ENCODE results near the gene PTPRE.

The PTPRE gene

DNA sequence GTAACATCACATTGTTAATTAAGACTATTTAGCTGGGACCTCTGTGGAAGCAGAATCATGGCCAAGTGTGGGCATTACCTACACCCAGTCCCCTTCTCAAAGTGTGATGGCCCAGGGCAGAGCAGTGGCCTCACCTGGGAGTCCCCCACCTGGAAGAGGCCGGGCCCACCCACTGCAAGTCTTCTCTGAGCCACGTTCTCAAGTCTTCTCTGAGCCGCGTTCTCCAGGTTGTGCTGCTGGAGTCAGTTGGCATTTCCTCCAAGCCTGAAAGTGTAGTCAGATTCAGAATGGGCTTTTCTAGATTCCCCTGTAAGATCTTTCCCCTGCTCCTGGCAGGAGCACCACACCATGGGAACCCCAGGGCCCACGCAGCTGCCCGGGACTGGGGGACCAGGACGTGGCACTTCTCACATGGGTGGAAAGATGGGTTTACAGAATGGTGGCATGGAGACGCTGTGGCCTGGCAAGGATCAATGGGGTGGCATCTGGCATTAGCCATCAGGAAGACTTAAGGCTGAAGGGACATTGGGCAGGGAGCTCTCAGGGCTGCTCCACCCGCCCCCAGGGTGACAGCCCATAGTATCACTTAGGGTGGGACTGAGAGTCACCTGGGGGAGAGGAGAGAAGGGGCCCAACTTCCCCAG, 151.3 kb downstream of the PTPRE start:
- Histone ChIP-seq H3K4me1 (ENCODE audit: control insufficient read depth, insufficient read depth, low read length) (no peaks in the 10 kb centered on the region), H3K9ac (ENCODE audit: low read length) (no peak overlapping the region), H3K36me3 (ENCODE audit: control insufficient read depth, insufficient read depth, low read length) (peaks cover 3% of the 10 kb centered on the region), H3K4me3 (ENCODE audit: low read length) (no peak overlapping the region), H3K27me3 (ENCODE audit: control insufficient read depth, insufficient read depth, low read length) (no peaks in the 10 kb centered on the region), H3K27ac (ENCODE audit: low read depth, low read length) (no peak overlapping the region)

DNA sequence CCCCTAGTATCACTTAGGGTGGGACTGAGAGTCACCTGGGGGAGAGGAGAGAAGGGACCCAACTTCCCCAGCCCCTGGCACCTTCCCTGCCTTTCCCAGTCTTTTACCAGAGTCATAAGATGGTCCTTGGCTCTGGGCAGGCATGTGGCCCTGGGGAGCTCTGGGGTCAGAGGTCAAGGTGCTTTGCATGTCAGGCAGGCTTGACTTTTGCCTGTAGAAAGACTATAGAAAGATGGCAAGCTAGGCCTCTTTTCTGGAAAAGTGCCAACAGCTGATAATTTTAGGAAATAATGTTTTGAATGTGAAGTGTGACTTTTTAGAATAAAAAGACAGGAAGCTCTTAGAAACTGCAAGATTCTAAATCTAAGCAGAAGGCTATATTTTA, 151.8 kb downstream of the PTPRE start:
- no peak overlapping the region for H3K27ac ChIP-seq (ENCODE audit: low read depth, low read length)
- peaks cover 3% of the 10 kb centered on the region for H3K36me3 ChIP-seq (ENCODE audit: control insufficient read depth, insufficient read depth, low read length)
- H3K9ac ChIP-seq (ENCODE audit: low read length), result no peak overlapping the region
- H3K4me3 ChIP-seq (ENCODE audit: low read length), result no peak overlapping the region
- H3K27me3 ChIP-seq (ENCODE audit: control insufficient read depth, insufficient read depth, low read length), result no peaks in the 10 kb centered on the region
- no peaks in the 10 kb centered on the region for H3K4me1 ChIP-seq (ENCODE audit: control insufficient read depth, insufficient read depth, low read length)

DNA sequence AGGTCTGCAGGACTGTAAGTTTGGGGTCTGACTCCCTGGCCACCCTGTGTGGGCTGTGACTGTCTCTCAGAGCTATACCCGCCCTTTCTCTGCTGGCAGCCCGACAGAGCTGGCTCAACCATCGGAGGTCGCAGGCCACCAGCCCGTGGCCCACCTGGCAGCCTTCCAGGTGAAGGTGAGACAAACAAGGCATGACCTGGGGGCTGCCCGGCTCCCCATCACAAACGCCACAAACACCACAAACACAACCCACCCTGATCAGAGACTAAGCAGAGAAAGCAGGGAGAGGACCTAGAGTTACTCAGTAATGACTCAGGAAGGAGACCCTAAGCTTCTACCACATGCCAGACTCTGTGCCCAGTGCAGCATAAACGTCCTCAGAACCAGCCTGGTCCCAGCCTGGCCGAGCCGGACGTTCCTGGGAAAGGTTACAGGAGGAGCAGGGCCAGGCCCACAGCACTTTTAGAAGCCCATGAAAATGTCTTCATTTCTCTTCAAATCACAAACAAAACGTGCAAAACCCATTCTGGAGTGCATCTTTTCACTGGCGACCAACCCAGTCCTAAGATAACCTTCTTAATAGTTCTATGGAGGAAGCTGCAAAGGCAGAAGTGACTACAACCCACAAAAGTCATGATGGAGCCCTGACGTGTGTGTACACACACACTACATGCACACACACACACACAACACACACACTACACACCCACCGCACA, 152.5 kb downstream of the PTPRE start:
- no peak overlapping the region for H3K4me3 ChIP-seq (ENCODE audit: low read length)
- H3K4me1 ChIP-seq (ENCODE audit: control insufficient read depth, insufficient read depth, low read length), result no peaks in the 10 kb centered on the region
- H3K36me3 ChIP-seq (ENCODE audit: control insufficient read depth, insufficient read depth, low read length), result peaks cover 3% of the 10 kb centered on the region
- H3K27ac ChIP-seq (ENCODE audit: low read depth, low read length), result no peak overlapping the region
- H3K27me3 ChIP-seq (ENCODE audit: control insufficient read depth, insufficient read depth, low read length), result no peaks in the 10 kb centered on the region
- no peak overlapping the region for H3K9ac ChIP-seq (ENCODE audit: low read length)

DNA sequence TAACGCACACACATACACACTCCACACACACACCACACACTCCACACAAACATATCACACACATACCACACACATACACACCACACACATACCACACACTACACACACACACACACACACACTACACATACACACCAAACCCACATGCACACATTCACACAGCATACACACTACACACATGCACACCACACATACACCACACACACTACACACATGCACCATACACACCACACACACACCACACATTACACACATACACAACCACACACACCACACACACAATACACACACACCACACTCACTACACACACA, 153.0 kb downstream of the PTPRE start:
- H3K9ac ChIP-seq (ENCODE audit: low read length), result no peak overlapping the region
- H3K4me3 ChIP-seq (ENCODE audit: low read length), result no peak overlapping the region
- H3K27me3 ChIP-seq (ENCODE audit: control insufficient read depth, insufficient read depth, low read length), result no peaks in the 10 kb centered on the region
- no peak overlapping the region for H3K27ac ChIP-seq (ENCODE audit: low read depth, low read length)
- peaks cover 3% of the 10 kb centered on the region for H3K36me3 ChIP-seq (ENCODE audit: control insufficient read depth, insufficient read depth, low read length)
- no peaks in the 10 kb centered on the region for H3K4me1 ChIP-seq (ENCODE audit: control insufficient read depth, insufficient read depth, low read length)

DNA sequence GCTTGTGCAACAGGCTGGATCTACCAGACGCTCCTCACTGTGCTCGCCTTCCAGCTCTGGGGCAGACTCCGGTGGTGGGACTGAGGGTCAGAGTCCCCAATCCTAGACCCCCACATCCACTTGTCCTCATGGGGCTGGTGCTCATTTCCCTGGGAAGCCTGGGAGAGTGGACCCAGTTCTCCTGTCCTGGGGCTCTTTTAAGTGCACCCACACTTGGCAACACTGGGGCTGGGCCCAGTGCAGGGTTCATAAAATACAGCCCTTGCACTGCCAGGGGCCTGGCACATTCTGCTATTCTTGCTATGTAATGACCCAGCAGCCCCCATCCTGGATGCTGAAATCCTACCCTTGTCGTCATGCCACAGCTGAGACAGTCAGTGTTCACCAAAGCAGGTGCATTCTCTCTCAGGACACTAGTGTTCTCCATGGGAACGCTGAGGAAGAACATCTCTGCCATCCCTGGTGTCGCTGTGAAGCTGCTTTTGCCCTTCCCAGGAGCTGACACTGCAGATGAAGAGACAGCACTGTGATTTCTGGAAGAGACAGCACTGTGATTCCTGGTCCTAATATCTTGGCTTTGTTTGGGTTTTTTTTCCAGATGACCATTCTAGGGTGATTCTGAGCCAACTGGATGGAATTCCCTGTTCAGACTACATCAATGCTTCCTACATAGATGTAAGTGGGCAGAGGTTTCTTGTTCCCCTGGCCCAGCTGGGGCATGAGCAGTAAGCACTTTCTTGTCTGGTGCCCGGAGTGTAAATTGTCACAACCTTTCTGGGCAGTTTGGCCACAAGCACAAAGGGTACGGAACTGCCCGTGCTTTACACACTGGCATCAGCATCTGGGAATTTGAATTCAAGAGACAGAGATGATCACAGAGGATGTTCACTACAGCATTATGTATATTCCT, 153.7 kb downstream of the PTPRE start:
- Histone ChIP-seq H3K4me3 (ENCODE audit: low read length) (no peak overlapping the region), H3K36me3 (ENCODE audit: control insufficient read depth, insufficient read depth, low read length) (peaks cover 5% of the 10 kb centered on the region), H3K27ac (ENCODE audit: low read depth, low read length) (no peak overlapping the region), H3K4me1 (ENCODE audit: control insufficient read depth, insufficient read depth, low read length) (no peaks in the 10 kb centered on the region), H3K9ac (ENCODE audit: low read length) (no peak overlapping the region), H3K27me3 (ENCODE audit: control insufficient read depth, insufficient read depth, low read length) (no peaks in the 10 kb centered on the region)

DNA sequence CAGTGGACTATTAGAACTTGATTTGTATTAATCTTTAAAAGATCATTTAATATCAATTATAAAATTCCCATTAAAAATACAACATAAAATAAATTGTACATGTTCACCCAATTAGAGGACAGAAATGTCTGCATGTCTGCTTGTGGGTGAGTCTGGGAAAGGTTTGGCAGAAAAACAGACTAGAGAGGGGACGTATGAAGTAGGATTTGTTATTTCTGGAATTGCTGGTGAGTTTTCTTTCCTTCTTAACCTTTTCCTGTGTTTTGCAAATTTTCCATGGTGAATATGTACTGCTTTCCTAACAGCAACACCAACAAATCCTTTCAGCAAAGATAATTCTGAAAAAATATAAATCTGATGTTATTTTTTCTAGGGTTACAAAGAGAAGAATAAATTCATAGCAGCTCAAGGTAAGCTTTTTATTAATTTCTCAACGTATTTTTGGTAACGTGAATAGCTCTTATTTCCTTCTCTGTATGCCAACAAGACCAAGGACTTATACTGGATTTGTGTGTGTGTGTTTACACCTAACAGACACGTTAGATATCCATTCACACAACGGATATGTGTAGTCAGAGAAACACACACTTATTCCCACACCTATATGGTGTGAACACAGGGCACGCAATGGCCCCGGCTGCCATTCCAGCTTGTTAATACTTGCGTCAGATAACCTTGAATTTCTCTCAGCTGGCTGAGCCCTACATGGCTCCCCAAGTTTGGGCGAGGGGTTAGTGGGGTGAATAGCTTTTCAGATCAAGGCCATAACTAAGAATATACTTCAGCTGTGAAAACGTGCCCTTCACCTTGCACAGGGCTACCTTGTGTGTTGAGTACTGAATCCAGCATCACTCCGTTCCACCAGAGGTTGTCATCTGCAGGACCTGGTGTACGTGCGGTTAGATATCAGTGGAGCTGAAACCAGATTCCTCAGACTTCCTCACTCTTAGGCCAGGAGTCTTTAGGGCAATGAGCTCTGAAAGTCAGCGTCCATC, 154.7 kb downstream of the PTPRE start:
- peak overlapping the region; percentile 19 for H3K4me3 ChIP-seq (ENCODE audit: low read length)
- H3K27me3 ChIP-seq (ENCODE audit: control insufficient read depth, insufficient read depth, low read length), result no peaks in the 10 kb centered on the region
- no peak overlapping the region for H3K9ac ChIP-seq (ENCODE audit: low read length)
- H3K27ac ChIP-seq (ENCODE audit: low read depth, low read length), result no peak overlapping the region
- no peaks in the 10 kb centered on the region for H3K4me1 ChIP-seq (ENCODE audit: control insufficient read depth, insufficient read depth, low read length)
- peaks cover 5% of the 10 kb centered on the region for H3K36me3 ChIP-seq (ENCODE audit: control insufficient read depth, insufficient read depth, low read length)

DNA sequence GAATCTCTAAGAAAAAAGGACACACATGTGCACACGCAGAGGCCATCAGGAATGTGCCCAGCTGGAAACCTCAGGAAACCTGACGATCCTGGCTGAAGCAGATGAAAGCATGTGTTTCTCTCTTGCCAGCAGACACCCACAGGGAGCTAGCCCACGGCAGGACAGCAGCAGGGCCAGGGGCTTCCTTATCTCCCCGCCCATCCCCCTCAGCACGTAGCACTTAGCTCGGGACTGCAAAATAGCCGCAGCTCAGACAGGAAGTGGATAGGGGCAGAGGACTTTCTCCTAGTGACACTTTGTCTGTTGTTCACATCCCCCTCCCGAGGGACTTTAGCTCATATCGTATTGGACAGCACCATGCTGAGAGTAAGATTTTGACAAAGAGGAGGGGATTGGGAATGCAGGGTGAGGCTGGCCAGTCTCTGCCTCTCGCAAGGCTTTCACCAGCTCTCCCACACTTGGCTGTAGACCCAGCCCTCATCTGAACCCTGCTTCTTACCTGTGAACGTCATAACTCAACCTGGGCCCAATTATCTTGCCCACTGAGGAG, 155.5 kb downstream of the PTPRE start:
- Histone ChIP-seq H3K4me3 (ENCODE audit: low read length) (peak overlapping the region; percentile 19), H3K27ac (ENCODE audit: low read depth, low read length) (peak overlapping the region; percentile 17), H3K4me1 (ENCODE audit: control insufficient read depth, insufficient read depth, low read length) (no peaks in the 10 kb centered on the region), H3K9ac (ENCODE audit: low read length) (no peak overlapping the region), H3K36me3 (ENCODE audit: control insufficient read depth, insufficient read depth, low read length) (peaks cover 11% of the 10 kb centered on the region), H3K27me3 (ENCODE audit: control insufficient read depth, insufficient read depth, low read length) (no peaks in the 10 kb centered on the region)

DNA sequence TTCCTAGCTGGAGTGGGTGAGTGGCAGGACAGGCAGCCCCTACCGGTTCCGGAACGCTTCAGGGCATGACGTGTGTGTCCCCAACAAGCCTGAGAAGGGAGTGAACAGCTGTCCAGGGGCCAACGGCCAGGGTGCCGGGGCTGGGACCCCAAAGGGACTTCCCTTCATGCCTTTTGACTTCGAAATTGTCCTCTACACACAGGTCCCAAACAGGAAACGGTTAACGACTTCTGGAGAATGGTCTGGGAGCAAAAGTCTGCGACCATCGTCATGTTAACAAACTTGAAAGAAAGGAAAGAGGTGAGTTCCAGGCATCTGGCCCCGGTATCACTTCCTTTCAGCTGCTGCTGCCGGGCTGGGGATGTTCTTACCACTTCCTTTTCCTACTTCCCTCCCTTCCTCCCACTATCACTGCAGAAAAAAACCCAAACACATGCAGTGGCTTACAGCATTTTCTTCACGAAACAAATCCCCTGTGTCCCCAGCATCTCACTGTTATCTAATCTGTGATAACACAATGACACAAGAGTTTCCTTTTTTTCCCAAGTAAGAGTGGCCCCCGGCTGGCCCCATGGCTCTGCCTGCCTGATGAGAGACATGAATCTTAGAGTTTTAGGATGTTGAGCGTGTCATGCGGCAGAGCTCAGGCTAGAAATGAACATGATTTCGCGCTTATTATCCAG, 156.1 kb downstream of the PTPRE start:
- Histone ChIP-seq H3K4me3 (ENCODE audit: low read length) (no peak overlapping the region), H3K27ac (ENCODE audit: low read depth, low read length) (no peak overlapping the region), H3K4me1 (ENCODE audit: control insufficient read depth, insufficient read depth, low read length) (no peaks in the 10 kb centered on the region), H3K27me3 (ENCODE audit: control insufficient read depth, insufficient read depth, low read length) (no peaks in the 10 kb centered on the region), H3K9ac (ENCODE audit: low read length) (no peak overlapping the region), H3K36me3 (ENCODE audit: control insufficient read depth, insufficient read depth, low read length) (peaks cover 12% of the 10 kb centered on the region)

DNA sequence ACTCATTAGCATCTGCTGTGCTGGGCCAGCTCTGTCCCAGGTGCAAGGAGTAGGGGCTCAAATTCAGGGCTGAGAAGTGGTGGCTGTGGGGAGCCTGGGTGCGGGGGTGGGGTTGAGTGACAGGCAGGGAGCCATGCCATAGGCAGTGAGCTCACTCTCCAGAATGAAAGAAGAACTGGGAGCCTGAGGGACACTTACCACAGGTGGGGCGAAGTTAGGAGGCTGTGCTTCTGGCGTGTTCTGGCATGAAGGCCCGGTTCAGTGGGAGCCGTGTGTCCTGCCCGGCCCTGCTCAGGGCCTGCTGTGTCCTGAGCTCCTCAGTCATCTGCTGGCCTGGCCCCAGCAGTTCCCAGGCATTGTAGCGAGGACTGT, 156.8 kb downstream of the PTPRE start:
- H3K4me1 ChIP-seq (ENCODE audit: control insufficient read depth, insufficient read depth, low read length), result no peaks in the 10 kb centered on the region
- no peak overlapping the region for H3K4me3 ChIP-seq (ENCODE audit: low read length)
- no peaks in the 10 kb centered on the region for H3K27me3 ChIP-seq (ENCODE audit: control insufficient read depth, insufficient read depth, low read length)
- no peak overlapping the region for H3K9ac ChIP-seq (ENCODE audit: low read length)
- peaks cover 12% of the 10 kb centered on the region for H3K36me3 ChIP-seq (ENCODE audit: control insufficient read depth, insufficient read depth, low read length)
- H3K27ac ChIP-seq (ENCODE audit: low read depth, low read length), result peak overlapping the region; percentile 18

DNA sequence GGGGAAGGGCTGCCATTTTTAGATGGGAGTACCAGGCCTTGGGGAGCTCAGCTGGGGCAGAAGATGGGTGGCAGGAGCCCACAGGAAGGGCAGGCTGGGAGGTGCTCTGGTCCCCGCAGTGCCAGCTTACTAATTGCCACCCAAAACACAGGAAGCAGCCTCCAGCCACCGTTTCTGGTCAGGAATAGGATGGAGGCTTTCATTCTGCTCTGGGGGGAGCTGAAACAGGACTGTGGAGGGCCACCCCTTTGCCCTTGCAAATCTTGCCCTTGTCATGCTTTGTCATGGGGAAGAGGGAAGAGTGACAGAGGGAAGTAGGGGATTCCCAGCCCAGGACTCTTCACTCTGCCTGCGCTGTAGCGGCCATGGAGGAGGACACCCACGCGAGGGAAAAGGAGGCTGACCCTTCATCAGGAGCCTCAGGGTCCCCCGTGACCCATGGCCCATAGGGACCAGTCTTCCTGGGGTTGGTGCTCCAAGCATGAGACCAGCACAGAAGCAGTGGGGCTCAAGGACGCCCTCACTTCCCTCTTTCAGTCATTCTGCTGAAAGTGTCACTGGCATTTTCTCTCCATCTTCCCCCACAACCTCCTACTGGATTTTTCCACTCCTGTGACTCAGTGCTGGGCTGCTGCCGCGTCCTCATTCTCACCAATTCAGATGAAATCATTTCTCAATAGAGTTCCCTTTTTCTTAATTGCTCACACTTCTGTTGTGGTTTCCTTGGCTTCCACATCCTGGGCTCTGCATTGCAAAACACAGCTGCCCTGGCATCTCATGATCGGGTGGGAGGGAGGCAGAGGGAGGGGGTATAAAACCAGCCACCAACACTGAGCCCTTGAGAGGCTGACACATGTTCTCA, 157.4 kb downstream of the PTPRE start:
- Histone ChIP-seq H3K9ac (ENCODE audit: low read length) (no peak overlapping the region), H3K36me3 (ENCODE audit: control insufficient read depth, insufficient read depth, low read length) (peaks cover 12% of the 10 kb centered on the region), H3K4me1 (ENCODE audit: control insufficient read depth, insufficient read depth, low read length) (no peaks in the 10 kb centered on the region), H3K27ac (ENCODE audit: low read depth, low read length) (peak overlapping the region; percentile 18), H3K27me3 (ENCODE audit: control insufficient read depth, insufficient read depth, low read length) (no peaks in the 10 kb centered on the region), H3K4me3 (ENCODE audit: low read length) (peak overlapping the region; percentile 25)
